HG03575 (cell line): Measurements from ENCODE around the gene TMEM229B.

Experiments used
- ATAC-seq: cut with Tn5 transposase; IDR thresholded peaks from one replicate; pipeline ENCODE4 v1.9.1; 2021; ENCODE audit not compliant: unreplicated experiment, insufficient number of reproducible peaks, low FRiP score; ENCODE audit errors: extremely low read depth

The TMEM229B gene

DNA sequence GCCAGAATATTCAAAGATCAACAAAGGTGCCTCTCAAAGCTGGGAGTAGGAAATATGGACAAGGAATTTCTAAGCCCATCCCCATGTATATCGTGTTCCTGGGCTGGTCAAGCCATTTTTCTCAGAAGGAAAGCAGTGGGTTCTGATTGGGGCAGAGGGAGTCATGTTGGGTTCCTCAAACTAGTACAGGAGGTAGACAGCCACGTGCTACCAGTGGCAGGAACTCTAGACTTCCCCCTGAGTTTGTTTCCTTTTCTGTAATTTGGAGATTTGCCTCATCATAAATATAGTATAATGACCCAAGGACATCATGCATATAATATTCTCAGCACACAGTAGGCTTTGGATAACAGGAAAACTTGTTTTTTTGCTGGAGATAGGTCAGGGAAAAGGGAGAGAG lies 28.2 kb upstream of the TMEM229B start:
- ATAC-seq = no peak

GRCh38 chr14:67515386-67516079 lies 27.0 kb upstream of the TMEM229B start:
- no peak for ATAC-seq

- ATAC-seq = no peak
These were observed 26.3 kb upstream of the TMEM229B start for GRCh38 chr14:67514650-67515385.

GRCh38 chr14:67514203-67514607 lies 25.7 kb upstream of the TMEM229B start:
- no peak for ATAC-seq

GRCh38 chr14:67513631-67514108 lies 25.1 kb upstream of the TMEM229B start:
- ATAC-seq = no peak

DNA sequence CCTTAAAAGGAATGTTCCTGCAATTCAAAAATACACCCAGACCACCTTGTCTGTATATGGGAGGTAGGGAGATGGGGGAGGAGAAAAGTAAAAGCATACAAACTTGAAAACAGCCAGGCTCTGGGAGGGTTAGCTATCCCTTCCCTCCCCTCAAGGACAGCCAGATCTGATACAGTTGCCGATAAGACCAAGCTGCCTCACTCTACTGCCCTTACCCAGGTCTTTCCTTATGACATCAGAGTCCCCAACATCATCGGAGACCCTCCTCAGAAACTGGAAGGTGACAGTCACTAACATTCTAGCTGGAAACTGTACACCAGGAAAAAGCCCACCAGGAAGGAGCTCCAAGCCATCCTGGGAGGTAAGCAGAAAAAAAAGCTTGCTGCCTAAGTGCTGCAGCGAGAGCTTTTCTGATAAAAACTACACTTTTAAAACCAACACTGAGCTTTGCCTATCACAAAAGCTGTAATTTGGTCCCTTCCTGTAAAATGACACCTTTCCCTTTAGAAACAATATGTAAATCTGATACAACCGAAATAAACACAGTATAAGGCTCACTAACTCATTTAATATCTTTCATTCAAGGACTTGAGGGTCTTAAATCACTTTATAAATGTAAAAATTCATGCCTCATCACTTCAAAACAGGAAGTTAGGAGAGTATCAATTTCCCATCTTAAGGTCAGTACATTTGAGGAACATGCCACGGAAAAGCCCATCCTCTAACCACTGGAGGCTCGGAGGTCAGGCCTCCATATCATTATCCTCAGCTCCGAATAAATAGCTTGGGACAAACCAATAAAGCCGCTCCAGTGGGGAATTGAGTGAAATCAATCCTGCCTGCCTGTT lies 24.2 kb upstream of the TMEM229B start:
- no peak for ATAC-seq

- no peak for ATAC-seq
These were observed 22.3 kb upstream of the TMEM229B start for GRCh38 chr14:67510836-67511235.

DNA sequence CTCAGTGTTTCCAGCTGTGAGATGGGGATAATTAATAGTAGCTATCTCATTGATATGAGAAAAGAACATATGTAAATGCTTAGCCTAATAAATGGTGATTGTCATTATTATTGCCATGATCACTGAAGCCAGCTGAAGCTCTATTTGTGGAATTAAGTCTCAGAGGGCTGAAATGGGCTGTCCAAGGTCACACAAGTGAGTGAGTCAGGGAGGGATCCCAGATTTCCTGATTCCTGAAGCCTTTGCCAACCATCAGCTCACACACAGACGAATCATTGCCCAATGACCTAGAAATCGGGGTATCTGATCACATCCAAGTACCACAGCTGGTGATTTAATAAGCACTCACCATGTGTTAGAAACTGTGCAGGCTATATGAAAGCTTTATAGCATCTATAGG lies 21.6 kb upstream of the TMEM229B start:
- ATAC-seq = no peak

GRCh38 chr14:67508956-67509355 lies 20.4 kb upstream of the TMEM229B start:
- ATAC-seq = no peak

GRCh38 chr14:67505254-67505653 lies 16.7 kb upstream of the TMEM229B start:
- ATAC-seq = no peak

DNA sequence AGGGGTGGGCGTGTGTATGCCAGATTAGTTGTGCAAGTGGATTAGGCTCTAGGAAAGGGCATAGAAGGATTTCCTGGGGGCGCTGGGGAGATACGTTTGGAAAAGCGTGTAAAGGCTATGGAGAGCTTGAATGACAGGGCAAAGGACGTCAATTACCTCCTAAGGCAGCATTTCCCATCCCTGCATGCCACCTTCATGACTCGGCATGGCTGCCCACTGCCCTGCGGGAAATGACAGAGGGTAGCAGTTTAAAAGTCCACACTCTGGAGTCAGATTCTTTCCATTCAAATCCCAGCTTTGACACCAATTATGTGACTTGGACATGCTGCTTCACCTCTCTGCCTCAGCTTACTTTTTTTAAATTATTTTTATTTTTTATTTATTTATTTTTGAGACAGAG lies 14.8 kb upstream of the TMEM229B start:
- no peak for ATAC-seq

DNA sequence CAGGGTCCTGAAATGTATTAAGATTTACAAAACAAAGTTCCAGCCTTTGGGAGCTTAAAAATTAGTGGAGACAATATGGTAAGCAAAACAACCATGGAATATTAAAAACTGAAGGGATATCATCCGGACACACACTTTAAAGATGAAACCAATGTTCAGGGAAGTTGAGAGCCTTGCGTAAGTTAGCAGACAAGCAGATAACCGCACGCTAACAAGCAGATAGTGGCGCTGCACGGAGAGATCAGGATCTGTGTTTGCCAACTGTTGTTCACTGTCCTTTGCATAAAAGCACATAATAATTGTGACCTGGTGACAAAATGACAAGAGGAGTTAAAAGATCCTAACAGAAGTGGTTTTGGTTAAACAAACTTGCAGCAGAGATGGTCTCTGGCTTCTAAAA lies 14.3 kb upstream of the TMEM229B start:
- ATAC-seq = no peak

GRCh38 chr14:67501670-67502069 lies 13.1 kb upstream of the TMEM229B start:
- ATAC-seq = no peak

DNA sequence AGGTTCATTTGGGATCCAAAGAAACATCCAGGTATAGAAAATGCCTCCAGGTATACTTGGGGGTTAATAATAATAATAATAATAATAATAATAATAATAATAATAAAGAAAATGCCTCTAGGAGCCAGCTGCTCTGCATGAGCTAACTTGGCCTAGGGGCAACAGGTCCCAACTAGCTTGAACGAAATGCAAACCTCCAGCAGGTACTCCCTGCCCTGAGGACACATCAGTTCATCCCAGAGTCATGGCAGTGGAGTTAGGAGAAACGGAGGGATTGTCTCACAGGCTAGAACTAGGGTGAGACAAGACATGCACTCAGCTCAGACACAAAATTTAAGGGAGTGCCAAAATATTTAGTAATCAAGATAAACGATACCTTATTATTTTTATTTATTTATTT lies 12.5 kb upstream of the TMEM229B start:
- no peak for ATAC-seq

DNA sequence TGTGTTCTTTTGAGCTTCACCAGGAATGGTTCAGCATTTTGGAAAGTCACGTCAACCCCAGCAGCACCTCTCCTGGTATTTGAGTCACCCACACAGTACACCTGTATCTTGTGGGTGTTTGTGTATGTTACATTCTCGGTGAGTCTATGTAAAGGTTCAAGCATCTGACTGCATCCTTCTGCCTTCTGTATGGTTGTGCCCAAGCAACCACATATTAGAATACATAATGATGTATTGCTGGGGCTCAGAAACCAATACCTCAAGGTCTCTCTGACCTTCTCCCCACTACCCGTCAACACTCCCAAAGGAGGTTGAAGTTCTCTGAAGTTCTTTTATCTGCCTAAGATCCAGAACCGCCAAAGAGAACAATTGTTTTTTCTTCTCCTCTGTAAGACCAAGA lies 9.2 kb upstream of the TMEM229B start:
- ATAC-seq = no peak

GRCh38 chr14:67497216-67497615 lies 8.7 kb upstream of the TMEM229B start:
- no peak for ATAC-seq

- no peak for ATAC-seq
These were observed 7.3 kb upstream of the TMEM229B start for GRCh38 chr14:67495827-67496226.

- no peak for ATAC-seq
These were observed 4.7 kb upstream of the TMEM229B start for GRCh38 chr14:67493092-67493717.

DNA sequence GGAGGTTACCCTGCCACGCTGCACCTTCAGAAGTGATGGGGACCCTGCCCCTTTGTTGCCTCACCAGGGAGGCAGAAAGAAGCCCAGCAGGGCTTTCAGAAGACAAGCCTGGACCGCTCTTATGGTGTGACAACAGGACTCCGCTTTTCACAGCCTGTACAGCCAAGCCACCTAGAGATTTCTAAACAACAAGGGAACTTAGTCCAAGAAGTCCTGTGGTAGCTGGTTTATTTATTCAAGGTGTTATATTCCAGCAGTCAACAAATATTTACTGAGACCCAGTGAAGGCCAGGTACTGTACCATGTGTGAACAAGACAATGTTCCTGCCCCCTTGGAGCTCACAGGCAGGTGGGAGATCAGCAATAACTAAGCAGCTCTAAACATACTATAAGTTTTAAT lies 4.0 kb upstream of the TMEM229B start:
- ATAC-seq = no peak
